A673 (cell line): ENCODE results near the gene LMO7.

Experiments
- EZH2 ChIP-seq: fragments of 200-600 bp; sonication (generic); IDR thresholded peaks from 2 replicates; pipeline ENCODE4 v1.6.1; 2017; ENCODE audit warnings: borderline replicate concordance, low read depth, mild to moderate bottlenecking, mixed read lengths, antibody characterized with exemption, low read length; ENCODE audit not compliant: poor library complexity, severe bottlenecking
- TF ChIP-seq, protein P1 (sequence below): fragments of 300-800, 200-600 bp; sonication (generic); conservative IDR thresholded peaks from 2 replicates; pipeline ENCODE4 v1.5.1; 2017; ENCODE audit warnings: low read depth, mild to moderate bottlenecking, antibody characterized with exemption, low read length, moderate library complexity, mixed read lengths

DNA sequence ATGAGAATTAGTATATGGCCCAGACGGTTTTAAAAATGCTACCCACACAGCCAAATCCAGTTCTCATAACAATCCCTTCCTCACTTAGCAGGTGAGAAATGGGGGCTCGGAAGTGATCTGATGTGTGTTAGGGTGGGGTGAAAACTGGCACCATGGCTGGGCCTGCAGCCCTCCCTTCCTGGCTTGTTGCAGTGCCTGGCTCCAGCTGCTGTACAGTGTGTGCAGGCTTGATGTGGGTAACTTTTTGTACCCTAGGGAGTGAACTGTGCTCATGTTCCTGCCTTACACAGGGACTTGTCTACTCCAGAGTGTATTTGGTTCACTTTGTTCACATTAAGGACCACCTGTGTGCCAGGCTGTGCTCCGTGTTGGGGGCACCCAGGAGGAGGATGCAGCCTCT, 177.2 kb downstream of the LMO7 start:
- TF ChIP-seq, protein P1, sequence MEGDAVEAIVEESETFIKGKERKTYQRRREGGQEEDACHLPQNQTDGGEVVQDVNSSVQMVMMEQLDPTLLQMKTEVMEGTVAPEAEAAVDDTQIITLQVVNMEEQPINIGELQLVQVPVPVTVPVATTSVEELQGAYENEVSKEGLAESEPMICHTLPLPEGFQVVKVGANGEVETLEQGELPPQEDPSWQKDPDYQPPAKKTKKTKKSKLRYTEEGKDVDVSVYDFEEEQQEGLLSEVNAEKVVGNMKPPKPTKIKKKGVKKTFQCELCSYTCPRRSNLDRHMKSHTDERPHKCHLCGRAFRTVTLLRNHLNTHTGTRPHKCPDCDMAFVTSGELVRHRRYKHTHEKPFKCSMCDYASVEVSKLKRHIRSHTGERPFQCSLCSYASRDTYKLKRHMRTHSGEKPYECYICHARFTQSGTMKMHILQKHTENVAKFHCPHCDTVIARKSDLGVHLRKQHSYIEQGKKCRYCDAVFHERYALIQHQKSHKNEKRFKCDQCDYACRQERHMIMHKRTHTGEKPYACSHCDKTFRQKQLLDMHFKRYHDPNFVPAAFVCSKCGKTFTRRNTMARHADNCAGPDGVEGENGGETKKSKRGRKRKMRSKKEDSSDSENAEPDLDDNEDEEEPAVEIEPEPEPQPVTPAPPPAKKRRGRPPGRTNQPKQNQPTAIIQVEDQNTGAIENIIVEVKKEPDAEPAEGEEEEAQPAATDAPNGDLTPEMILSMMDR: no peak
- TF ChIP-seq EZH2: no peak
